HEK293 (cell line): ENCODE results near the gene ZFAND3.

Experiments used
- CTCF ChIA-PET: fragments of 350-600 bp; formaldehyde crosslinking; extraction: SDS; loops from one replicate; lab custom pipeline; 2021; ENCODE audit warnings: antibody characterized with exemption; lab: Yijun Ruan, JAX
- POLR2A ChIA-PET: fragments of 300-600 bp; formaldehyde crosslinking; extraction: SDS; loops from one replicate; lab custom pipeline; 2020; ENCODE audit warnings: antibody characterized with exemption, inconsistent platforms; lab: Yijun Ruan, JAX
- H3K27ac ChIP-seq: fragments of 200-500 bp; sonication (Bioruptor generic); 2 replicates; pipeline ENCODE4 v1.5.1; 2014; ENCODE audit warnings: low read depth, low read length, control low read depth, inconsistent platforms; ENCODE audit errors: extremely low read depth
- H3K36me3 ChIP-seq, 2 experiments: fragments of 200-500 bp in 1 of 2; sonication (Bioruptor generic) in 1 of 2; 1 replicate in 1 of 2; 2 replicates in 1 of 2; pipeline ENCODE4 v1.5.1; 2014 to 2017; ENCODE audit warnings: inconsistent platforms in 2 of 2, low read length in 2 of 2; ENCODE audit not compliant: control insufficient read depth in 2 of 2, insufficient read depth in 1 of 2
- H3K4me1 ChIP-seq: fragments of 200-500 bp; sonication (Bioruptor generic); 2 replicates; pipeline ENCODE4 v1.5.1; 2014; ENCODE audit warnings: mild to moderate bottlenecking, low read length, inconsistent platforms; ENCODE audit not compliant: control insufficient read depth, insufficient read depth
- H3K4me3 ChIP-seq: 2 replicates; pipeline ENCODE4 v1.5.1; 2011; ENCODE audit warnings: low read depth, mild to moderate bottlenecking, control low read depth, low read length, moderate library complexity
- H3K9me3 ChIP-seq: fragments of 200-500 bp; sonication (Bioruptor generic); 2 replicates; pipeline ENCODE4 v1.5.1; 2014; ENCODE audit warnings: low read depth, low read length, inconsistent platforms; ENCODE audit not compliant: control insufficient read depth, insufficient read depth
- HOXA7 ChIP-seq: sonication (generic); formaldehyde crosslinking; IDR thresholded peaks from 2 replicates; pipeline ENCODE4 v1.8.1; 2022; ENCODE audit warnings: missing genetic modification reagents, borderline replicate concordance
- IKZF3 ChIP-seq: fragments of 450-650 bp; IDR thresholded peaks from 2 replicates; pipeline ENCODE4 v1.5.0; 2018; ENCODE audit warnings: missing biosample characterization, mild to moderate bottlenecking, missing genetic modification characterization, moderate library complexity
- MZF1 ChIP-seq: fragments of 450-650 bp; formaldehyde crosslinking; IDR thresholded peaks from 2 replicates; pipeline ENCODE4 v1.5.1; 2017; ENCODE audit warnings: missing biosample characterization, missing genetic modification characterization, borderline replicate concordance
- PRDM1 ChIP-seq: fragments of 450-650 bp; formaldehyde crosslinking; IDR thresholded peaks from 2 replicates; pipeline ENCODE4; 2016; ENCODE audit warnings: missing biosample characterization, missing genetic modification characterization
- SALL2 ChIP-seq: fragments of 450-650 bp; formaldehyde crosslinking; IDR thresholded peaks from 2 replicates; pipeline ENCODE4 v1.5.0; 2017; ENCODE audit warnings: missing biosample characterization, mild to moderate bottlenecking, missing genetic modification characterization, borderline replicate concordance
- ZNF10 ChIP-seq: fragments of 450-650 bp; formaldehyde crosslinking; IDR thresholded peaks from 2 replicates; pipeline ENCODE4 v1.5.1; 2017; ENCODE audit warnings: missing biosample characterization, missing genetic modification characterization
- ZNF138 ChIP-seq: fragments of 450-650 bp; formaldehyde crosslinking; IDR thresholded peaks from 2 replicates; pipeline ENCODE4 v1.5.1; 2016; ENCODE audit warnings: missing biosample characterization, missing genetic modification characterization, borderline replicate concordance
- ZNF175 ChIP-seq: fragments of 450-650 bp; formaldehyde crosslinking; IDR thresholded peaks from 2 replicates; pipeline ENCODE4 v1.5.1; 2016; ENCODE audit warnings: missing biosample characterization, missing genetic modification characterization
- ZNF292 ChIP-seq: fragments of 450-650 bp; formaldehyde crosslinking; IDR thresholded peaks from 2 replicates; pipeline ENCODE4 v1.5.1; 2016; ENCODE audit warnings: low read depth, missing biosample characterization, missing genetic modification characterization, borderline replicate concordance
- ZNF37A ChIP-seq: fragments of 450-650 bp; IDR thresholded peaks from 2 replicates; pipeline ENCODE4 v1.5.1; 2018; ENCODE audit warnings: missing biosample characterization, missing genetic modification characterization
- ZNF391 ChIP-seq: fragments of 450-650 bp; formaldehyde crosslinking; IDR thresholded peaks from 2 replicates; pipeline ENCODE4 v1.5.1; 2016; ENCODE audit warnings: low read depth, missing biosample characterization, missing genetic modification characterization, borderline replicate concordance
- ZNF398 ChIP-seq: fragments of 450-650 bp; formaldehyde crosslinking; IDR thresholded peaks from 2 replicates; pipeline ENCODE4 v1.5.1; 2017; ENCODE audit warnings: missing biosample characterization, missing genetic modification characterization
- ZNF501 ChIP-seq: fragments of 450-650 bp; formaldehyde crosslinking; IDR thresholded peaks from 2 replicates; pipeline ENCODE4 v1.5.1; 2016; ENCODE audit warnings: missing biosample characterization, missing genetic modification characterization
- ZNF549 ChIP-seq: fragments of 450-650 bp; IDR thresholded peaks from 2 replicates; pipeline ENCODE4 v1.5.1; 2018; ENCODE audit warnings: missing biosample characterization, missing genetic modification characterization, mild to moderate bottlenecking, inconsistent platforms, moderate library complexity
- ZNF624 ChIP-seq: fragments of 450-650 bp; formaldehyde crosslinking; IDR thresholded peaks from 2 replicates; pipeline ENCODE4 v1.5.1; 2017; ENCODE audit warnings: missing biosample characterization, missing genetic modification characterization
- ZNF776 ChIP-seq: fragments of 450-650 bp; formaldehyde crosslinking; IDR thresholded peaks from 2 replicates; pipeline ENCODE4 v1.5.0; 2017; ENCODE audit warnings: missing biosample characterization, missing genetic modification characterization, borderline replicate concordance
- ZNF830 ChIP-seq: fragments of 450-650 bp; IDR thresholded peaks from 2 replicates; pipeline ENCODE4 v1.5.0; 2018; ENCODE audit warnings: missing biosample characterization, missing genetic modification characterization, low read depth, mild to moderate bottlenecking, moderate library complexity
- ZNF843 ChIP-seq: fragments of 450-650 bp; formaldehyde crosslinking; IDR thresholded peaks from 2 replicates; pipeline ENCODE4 v1.5.1; 2016; ENCODE audit warnings: missing biosample characterization, missing genetic modification characterization
- TF ChIP-seq, protein P1 (sequence below): fragments of 450-650 bp; formaldehyde crosslinking; IDR thresholded peaks from 2 replicates; pipeline ENCODE4; 2016; ENCODE audit warnings: missing biosample characterization, missing genetic modification characterization
- TF ChIP-seq, protein P2 (sequence below): fragments of 450-650 bp; formaldehyde crosslinking; IDR thresholded peaks from 2 replicates; pipeline ENCODE4 v1.5.1; 2016; ENCODE audit warnings: missing biosample characterization, missing genetic modification characterization
- TF ChIP-seq, protein P3 (sequence below): fragments of 450-650 bp; IDR thresholded peaks from 2 replicates; pipeline ENCODE4 v1.5.1; 2018; ENCODE audit warnings: missing biosample characterization, missing genetic modification characterization
- TF ChIP-seq, protein P4 (sequence below): IDR thresholded peaks from 2 replicates; pipeline ENCODE4 v1.6.1; 2011; ENCODE audit warnings: mild to moderate bottlenecking, low read depth, low read length, borderline replicate concordance
- TF ChIP-seq, protein P5 (sequence below): fragments of 450-650 bp; formaldehyde crosslinking; IDR thresholded peaks from 2 replicates; pipeline ENCODE4 v1.5.1; 2016; ENCODE audit warnings: missing biosample characterization, missing genetic modification characterization
- TF ChIP-seq, protein P6 (sequence below): fragments of 450-650 bp; formaldehyde crosslinking; IDR thresholded peaks from 2 replicates; pipeline ENCODE4 v1.5.1; 2016; ENCODE audit warnings: missing biosample characterization, missing genetic modification characterization

ZFAND3 gene

GRCh38 chr6:38039502-38039901 lies 220.0 kb downstream of the ZFAND3 start:
- Histone ChIP-seq H3K9me3 (no peaks in the 10 kb centered on the region), H3K27ac (no peak overlapping the region), H3K4me1 (0 out of 2 replicates have a peak, but pooled peaks cover 2% of the 10 kb centered on the region), H3K36me3 (no peaks in the 10 kb centered on the region), H3K4me3 (no peak overlapping the region)
- TF ChIP-seq ZNF391 (tag by site-specific recombination) (no peak), PRDM1 (tag by site-specific recombination) (no peak), ZNF398 (tag by site-specific recombination) (no peak), ZNF292 (tag by site-specific recombination) (no peak), SALL2 (tag by site-specific recombination) (no peak), ZNF175 (tag by site-specific recombination) (no peak), ZNF37A (no peak), ZNF830 (no peak), ZNF10 (tag by site-specific recombination) (no peak), ZNF501 (tag by site-specific recombination) (no peak), ZNF843 (tag by site-specific recombination) (no peak)
- TF ChIP-seq, protein P1, sequence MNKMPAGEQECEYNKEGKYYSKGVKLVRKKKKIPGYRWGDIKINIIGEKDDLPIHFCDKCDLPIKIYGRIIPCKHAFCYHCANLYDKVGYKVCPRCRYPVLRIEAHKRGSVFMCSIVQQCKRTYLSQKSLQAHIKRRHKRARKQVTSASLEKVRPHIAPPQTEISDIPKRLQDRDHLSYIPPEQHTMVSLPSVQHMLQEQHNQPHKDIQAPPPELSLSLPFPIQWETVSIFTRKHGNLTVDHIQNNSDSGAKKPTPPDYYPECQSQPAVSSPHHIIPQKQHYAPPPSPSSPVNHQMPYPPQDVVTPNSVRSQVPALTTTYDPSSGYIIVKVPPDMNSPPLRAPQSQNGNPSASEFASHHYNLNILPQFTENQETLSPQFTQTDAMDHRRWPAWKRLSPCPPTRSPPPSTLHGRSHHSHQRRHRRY (tag by site-specific recombination): no peak
- TF ChIP-seq, protein P2, sequence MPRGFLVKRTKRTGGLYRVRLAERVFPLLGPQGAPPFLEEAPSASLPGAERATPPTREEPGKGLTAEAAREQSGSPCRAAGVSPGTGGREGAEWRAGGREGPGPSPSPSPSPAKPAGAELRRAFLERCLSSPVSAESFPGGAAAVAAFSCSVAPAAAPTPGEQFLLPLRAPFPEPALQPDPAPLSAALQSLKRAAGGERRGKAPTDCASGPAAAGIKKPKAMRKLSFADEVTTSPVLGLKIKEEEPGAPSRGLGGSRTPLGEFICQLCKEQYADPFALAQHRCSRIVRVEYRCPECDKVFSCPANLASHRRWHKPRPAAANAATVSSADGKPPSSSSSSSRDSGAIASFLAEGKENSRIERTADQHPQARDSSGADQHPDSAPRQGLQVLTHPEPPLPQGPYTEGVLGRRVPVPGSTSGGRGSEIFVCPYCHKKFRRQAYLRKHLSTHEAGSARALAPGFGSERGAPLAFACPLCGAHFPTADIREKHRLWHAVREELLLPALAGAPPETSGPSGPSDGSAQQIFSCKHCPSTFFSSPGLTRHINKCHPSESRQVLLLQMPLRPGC: no peak
- TF ChIP-seq, protein P3, sequence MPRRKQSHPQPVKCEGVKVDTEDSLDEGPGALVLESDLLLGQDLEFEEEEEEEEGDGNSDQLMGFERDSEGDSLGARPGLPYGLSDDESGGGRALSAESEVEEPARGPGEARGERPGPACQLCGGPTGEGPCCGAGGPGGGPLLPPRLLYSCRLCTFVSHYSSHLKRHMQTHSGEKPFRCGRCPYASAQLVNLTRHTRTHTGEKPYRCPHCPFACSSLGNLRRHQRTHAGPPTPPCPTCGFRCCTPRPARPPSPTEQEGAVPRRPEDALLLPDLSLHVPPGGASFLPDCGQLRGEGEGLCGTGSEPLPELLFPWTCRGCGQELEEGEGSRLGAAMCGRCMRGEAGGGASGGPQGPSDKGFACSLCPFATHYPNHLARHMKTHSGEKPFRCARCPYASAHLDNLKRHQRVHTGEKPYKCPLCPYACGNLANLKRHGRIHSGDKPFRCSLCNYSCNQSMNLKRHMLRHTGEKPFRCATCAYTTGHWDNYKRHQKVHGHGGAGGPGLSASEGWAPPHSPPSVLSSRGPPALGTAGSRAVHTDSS (tag by site-specific recombination): no peak
- TF ChIP-seq, protein P4, sequence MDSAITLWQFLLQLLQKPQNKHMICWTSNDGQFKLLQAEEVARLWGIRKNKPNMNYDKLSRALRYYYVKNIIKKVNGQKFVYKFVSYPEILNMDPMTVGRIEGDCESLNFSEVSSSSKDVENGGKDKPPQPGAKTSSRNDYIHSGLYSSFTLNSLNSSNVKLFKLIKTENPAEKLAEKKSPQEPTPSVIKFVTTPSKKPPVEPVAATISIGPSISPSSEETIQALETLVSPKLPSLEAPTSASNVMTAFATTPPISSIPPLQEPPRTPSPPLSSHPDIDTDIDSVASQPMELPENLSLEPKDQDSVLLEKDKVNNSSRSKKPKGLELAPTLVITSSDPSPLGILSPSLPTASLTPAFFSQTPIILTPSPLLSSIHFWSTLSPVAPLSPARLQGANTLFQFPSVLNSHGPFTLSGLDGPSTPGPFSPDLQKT: no peak
- ChIA-PET CTCF (interaction anchor here (0.6 to 1.1 kb wide), 4 partner anchors 11 to 454 kb away, joined by 3 to 6 read pairs (median 4); no protein-coding TSS in a partner anchor), POLR2A (no interaction called here)

GRCh38 chr6:38040254-38040653 lies 220.7 kb downstream of the ZFAND3 start:
- Histone ChIP-seq H3K9me3 (no peaks in the 10 kb centered on the region), H3K4me1 (0 out of 2 replicates have a peak, but pooled peaks cover 2% of the 10 kb centered on the region), H3K4me3 (no peak overlapping the region), H3K36me3 (no peaks in the 10 kb centered on the region), H3K27ac (no peak overlapping the region)
- ChIA-PET POLR2A (no interaction called here), CTCF (interaction anchor here (0.9 kb wide), 1 partner anchor 454 kb away, joined by 6 read pairs; no protein-coding TSS in a partner anchor)
- TF ChIP-seq ZNF776 (tag by site-specific recombination): no peak
- TF ChIP-seq IKZF3: no peak
- no peak for TF ChIP-seq HOXA7 (CRISPR knock-in tag)
- TF ChIP-seq, protein P5, sequence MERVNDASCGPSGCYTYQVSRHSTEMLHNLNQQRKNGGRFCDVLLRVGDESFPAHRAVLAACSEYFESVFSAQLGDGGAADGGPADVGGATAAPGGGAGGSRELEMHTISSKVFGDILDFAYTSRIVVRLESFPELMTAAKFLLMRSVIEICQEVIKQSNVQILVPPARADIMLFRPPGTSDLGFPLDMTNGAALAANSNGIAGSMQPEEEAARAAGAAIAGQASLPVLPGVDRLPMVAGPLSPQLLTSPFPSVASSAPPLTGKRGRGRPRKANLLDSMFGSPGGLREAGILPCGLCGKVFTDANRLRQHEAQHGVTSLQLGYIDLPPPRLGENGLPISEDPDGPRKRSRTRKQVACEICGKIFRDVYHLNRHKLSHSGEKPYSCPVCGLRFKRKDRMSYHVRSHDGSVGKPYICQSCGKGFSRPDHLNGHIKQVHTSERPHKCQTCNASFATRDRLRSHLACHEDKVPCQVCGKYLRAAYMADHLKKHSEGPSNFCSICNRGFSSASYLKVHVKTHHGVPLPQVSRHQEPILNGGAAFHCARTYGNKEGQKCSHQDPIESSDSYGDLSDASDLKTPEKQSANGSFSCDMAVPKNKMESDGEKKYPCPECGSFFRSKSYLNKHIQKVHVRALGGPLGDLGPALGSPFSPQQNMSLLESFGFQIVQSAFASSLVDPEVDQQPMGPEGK (tag by site-specific recombination): no peak
- TF ChIP-seq, protein P6, sequence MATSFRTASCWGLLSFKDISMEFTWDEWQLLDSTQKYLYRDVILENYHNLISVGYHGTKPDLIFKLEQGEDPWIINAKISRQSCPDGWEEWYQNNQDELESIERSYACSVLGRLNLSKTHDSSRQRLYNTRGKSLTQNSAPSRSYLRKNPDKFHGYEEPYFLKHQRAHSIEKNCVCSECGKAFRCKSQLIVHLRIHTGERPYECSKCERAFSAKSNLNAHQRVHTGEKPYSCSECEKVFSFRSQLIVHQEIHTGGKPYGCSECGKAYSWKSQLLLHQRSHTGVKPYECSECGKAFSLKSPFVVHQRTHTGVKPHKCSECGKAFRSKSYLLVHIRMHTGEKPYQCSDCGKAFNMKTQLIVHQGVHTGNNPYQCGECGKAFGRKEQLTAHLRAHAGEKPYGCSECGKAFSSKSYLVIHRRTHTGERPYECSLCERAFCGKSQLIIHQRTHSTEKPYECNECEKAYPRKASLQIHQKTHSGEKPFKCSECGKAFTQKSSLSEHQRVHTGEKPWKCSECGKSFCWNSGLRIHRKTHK (tag by site-specific recombination): no peak
- no peak for TF ChIP-seq ZNF549 (tag by site-specific recombination)
- TF ChIP-seq ZNF138: no peak
- TF ChIP-seq ZNF624 (tag by site-specific recombination): no peak
- no peak for TF ChIP-seq MZF1 (tag by site-specific recombination)
